Body of pancreas (tissue), 4 donors: Measurements from ENCODE around the gene CD82.

Experiments
- CTCF ChIP-seq, 7 experiments: fragments of 450-650 bp in 4 of 7; fragments of 200-600 bp in 3 of 7; sonication (generic) in 3 of 7; IDR thresholded peaks; one replicate each; pipeline ENCODE4 v1.5.1; 2016 to 2019; ENCODE audit warnings: antibody characterized with exemption in 7 of 7
- POLR2A ChIP-seq, 3 donors: fragments of 450-650 bp; IDR thresholded peaks; one replicate each; pipeline ENCODE4 v1.6.1; 2016; ENCODE audit warnings: antibody characterized with exemption in 3 of 3, mild to moderate bottlenecking in 2 of 3

GRCh38 chr11:44613153-44613552, 47.7 kb downstream of the CD82 start:
- TF ChIP-seq CTCF (IDR thresholded peaks at IDR 0.05) (no peak), POLR2A (IDR thresholded peaks at IDR 0.05) (no peak)
